CD4-positive, alpha-beta T cell treated with Interleukin-17A for 4 hours (primary cell): ENCODE data around the gene GATA1.

ENCODE experiments used
- DNase-seq: peaks from one replicate; pipeline ENCODE4 v3.0.0-alpha.2; 2020; ENCODE audit warnings: mixed read lengths

Gene GATA1

GRCh38 chrX:48785540-48786214 lies 713 bp upstream of the GATA1 start:
- DNase-seq: no peak

GRCh38 chrX:48786825-48787504 lies 575 bp downstream of the GATA1 start:
- DNase-seq: no peak

GRCh38 chrX:48787505-48788443 lies 1.4 kb downstream of the GATA1 start:
- DNase-seq: no peak

- no peak for DNase-seq
Observed at GRCh38 chrX:48789366-48790220, 3.2 kb downstream of the GATA1 start.

- DNase-seq: no peak
Observed at GRCh38 chrX:48790477-48790876, 4.1 kb downstream of the GATA1 start.

- DNase-seq: no peak
Observed at GRCh38 chrX:48791063-48791820, 4.9 kb downstream of the GATA1 start.

GRCh38 chrX:48792219-48792618 lies 5.8 kb downstream of the GATA1 start:
- DNase-seq: no peak

- DNase-seq: no peak
Observed at GRCh38 chrX:48793935-48794334, 7.5 kb downstream of the GATA1 start.

- no peak for DNase-seq
Observed at GRCh38 chrX:48794340-48794910, 8.0 kb downstream of the GATA1 start.

- DNase-seq: no peak
Observed at GRCh38 chrX:48794911-48795515, 8.6 kb downstream of the GATA1 start.

GRCh38 chrX:48798318-48798717 lies 11.9 kb downstream of the GATA1 start:
- no peak for DNase-seq

- no peak for DNase-seq
Observed at GRCh38 chrX:48800574-48801279, 14.3 kb downstream of the GATA1 start.

- DNase-seq: peak; percentile 96
Observed at GRCh38 chrX:48801280-48802088, 15.1 kb downstream of the GATA1 start, which contains the start of gene HDAC6. HDAC6 (plus strand) TSS chrX:48802067; CDS start chrX:48802693, 626 bp downstream.

GRCh38 chrX:48802089-48802904 lies 15.9 kb downstream of the GATA1 start:
- DNase-seq: peak; percentile 71

- DNase-seq: no peak
Observed at GRCh38 chrX:48802905-48803200, 16.5 kb downstream of the GATA1 start.

- no peak for DNase-seq
Observed at GRCh38 chrX:48806081-48806480, 19.7 kb downstream of the GATA1 start.

- DNase-seq: no peak
Observed at GRCh38 chrX:48813644-48814043, 27.3 kb downstream of the GATA1 start.

- no peak for DNase-seq
Observed at GRCh38 chrX:48814722-48815121, 28.3 kb downstream of the GATA1 start.

- no peak for DNase-seq
Observed at GRCh38 chrX:48815266-48815665, 28.9 kb downstream of the GATA1 start.
